ENCODE results near the gene ZNRF2. TPM values are rescaled to one million over a fixed set of nuclear protein-coding genes. Genes with fewer than 3 reads are reported as not detected.

The ZNRF2 gene
- polyA plus RNA-seq, 5 donors: 10.9 to 16.4 (median 11.8) TPM

DNA sequence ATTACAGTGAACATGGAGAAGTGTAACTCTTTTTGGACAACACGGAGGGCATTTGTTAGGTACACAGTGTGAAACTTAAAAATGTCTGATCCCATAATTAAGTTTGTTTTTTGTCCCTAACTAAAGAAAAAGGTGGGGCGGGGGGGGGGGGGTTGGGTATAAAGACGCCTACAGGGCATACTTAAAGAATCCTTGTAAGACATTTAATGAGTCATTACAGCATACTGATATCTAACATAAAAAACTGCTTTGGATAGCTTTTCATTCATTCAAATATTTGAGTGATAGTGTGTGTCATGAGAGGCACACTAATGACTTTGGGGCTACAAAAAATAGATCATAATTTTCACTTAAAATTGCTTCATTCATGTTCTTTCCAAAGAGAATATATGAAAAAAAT is 31.2 kb downstream of the ZNRF2 start:
- DNase-seq: no peak

- no peak for DNase-seq
Measured at GRCh38 chr7:30320392-30320791, 36.0 kb downstream of the ZNRF2 start.

DNA sequence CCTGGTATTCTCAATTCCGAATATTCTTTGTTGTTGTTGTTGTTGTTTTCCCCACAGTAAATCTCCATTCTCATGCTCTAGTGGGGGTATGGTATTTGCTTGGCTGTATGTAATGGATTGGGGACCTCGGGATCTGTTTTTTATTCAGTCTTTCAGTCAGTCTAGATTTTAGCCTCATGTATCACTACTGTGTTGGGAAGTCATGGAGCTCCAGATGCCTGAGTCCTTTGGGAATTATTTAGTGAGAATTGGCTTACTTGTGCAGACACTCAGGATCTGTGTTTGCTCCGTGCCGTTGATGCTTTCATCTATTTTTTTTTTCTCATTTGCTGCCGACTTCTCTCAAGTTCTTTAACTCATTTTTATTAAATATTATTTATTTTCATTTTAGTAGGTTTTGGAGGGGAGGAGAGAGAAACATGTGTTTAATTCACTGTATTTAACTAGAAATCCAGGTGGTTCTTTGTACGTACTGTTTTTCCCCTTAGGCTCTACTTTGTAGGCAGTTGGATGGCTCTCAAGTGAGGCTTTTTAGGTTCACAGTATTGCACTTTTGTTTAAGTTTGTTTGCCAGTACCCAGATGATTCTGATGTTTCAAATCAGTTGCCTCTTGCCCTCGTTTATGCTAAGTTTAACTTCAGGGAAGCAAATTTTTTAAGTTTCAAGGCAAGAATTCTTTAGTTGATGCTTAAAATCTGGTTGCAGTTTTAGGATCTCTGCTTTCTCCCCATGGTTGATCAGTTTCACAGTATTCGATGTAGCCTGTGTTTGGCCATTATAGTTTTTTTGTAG is 36.9 kb downstream of the ZNRF2 start:
- DNase-seq: no peak

GRCh38 chr7:30321882-30322192 is 37.4 kb downstream of the ZNRF2 start:
- no peak for DNase-seq

GRCh38 chr7:30322271-30323005 is 38.0 kb downstream of the ZNRF2 start:
- DNase-seq: no peak

- no peak for DNase-seq
Measured at GRCh38 chr7:30323006-30323355, 38.6 kb downstream of the ZNRF2 start.

DNA sequence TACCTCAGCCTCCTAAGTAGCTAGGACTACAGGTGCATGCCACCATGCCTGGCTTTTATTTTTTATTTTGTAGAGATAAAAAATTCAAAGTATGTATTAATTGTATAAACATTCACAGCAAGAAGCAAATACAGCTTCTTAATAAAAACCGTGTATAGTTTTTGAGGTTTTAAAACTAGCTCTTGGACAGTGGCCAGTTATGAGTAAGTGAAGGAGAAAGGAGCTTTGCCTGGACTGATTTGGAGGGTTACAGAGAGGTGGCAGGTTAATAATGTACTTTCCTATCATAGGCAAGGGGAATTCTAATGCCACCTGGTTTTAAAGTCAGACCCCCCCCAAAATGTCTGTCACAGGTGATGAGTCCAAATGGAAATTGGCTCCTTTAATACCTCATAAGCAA is 43.4 kb downstream of the ZNRF2 start:
- DNase-seq: no peak

DNA sequence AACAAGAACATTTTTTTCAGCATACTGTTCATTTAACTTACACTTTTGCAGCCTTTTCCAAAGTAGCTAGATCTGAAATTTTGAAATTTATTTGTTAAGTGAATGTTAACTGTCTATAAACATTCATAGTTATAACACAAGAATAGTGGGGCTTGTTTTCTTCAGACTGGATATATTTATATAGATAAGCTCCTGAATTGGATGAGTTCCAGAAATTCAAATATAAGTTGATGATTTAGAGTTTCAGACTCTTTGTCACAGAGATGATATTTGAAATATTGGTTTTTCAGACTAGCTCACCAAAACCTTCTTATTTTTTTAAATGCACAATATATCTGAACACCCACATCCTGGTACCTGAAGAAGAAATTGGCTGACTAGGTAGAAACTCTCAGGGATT is 44.0 kb downstream of the ZNRF2 start:
- no peak for DNase-seq

- no peak for DNase-seq
Measured at GRCh38 chr7:30329716-30330115, 45.3 kb downstream of the ZNRF2 start.

GRCh38 chr7:30330134-30331111 is 46.0 kb downstream of the ZNRF2 start:
- no peak for DNase-seq

DNA sequence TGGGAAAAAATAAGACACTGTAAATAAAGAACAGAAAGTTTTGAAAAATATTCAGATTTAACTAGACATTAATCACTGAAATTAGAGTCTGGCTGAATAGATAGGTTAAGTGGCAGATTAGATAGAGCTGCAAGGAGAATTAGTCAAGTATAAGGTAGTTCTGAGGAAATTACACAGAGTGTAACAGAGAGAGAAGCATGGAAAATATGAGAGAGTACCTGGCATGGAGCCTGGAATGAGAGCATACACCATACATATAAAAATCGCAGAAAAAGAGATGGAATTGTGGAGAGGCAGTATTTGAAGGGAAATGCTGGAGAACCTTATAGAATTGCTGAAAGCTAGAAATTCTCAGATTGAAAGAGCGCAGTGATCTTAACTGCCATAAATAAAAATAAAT is 46.9 kb downstream of the ZNRF2 start:
- no peak for DNase-seq

- no peak for DNase-seq
Measured at GRCh38 chr7:30332549-30332948, 48.2 kb downstream of the ZNRF2 start.

DNA sequence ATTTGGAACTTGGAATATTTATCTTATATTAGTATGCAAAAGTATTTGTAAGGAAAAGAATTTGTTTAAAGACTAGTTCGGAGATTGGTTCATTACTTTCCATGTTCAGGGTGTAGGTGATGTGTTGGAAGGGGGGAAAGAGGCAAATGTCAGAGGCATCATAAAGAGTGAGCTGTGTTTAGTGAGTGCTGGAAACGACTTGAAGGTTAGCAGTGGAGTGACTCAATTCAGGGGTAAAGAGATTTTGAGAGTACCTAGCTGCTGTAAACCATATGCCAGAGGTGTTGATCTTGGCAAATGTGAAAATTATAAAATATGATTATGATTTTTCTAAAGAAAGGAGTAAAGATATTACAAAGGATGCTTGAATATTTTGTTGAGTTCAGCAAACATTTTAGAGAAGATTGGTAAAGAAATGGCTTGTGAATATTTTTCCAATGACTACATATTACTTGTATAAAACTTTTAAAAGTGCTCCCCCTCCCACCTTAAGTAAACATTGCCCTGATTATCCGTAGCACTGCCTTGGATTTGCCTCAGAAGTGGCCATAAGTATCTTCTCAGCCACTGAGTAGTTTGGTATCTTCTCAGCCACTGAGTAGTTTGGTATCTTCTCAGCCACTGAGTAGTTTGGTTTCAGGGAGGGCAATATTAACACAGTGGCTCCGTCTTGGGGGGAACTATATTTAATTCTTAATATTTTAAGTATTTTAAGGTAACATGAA is 51.5 kb downstream of the ZNRF2 start:
- no peak for DNase-seq

DNA sequence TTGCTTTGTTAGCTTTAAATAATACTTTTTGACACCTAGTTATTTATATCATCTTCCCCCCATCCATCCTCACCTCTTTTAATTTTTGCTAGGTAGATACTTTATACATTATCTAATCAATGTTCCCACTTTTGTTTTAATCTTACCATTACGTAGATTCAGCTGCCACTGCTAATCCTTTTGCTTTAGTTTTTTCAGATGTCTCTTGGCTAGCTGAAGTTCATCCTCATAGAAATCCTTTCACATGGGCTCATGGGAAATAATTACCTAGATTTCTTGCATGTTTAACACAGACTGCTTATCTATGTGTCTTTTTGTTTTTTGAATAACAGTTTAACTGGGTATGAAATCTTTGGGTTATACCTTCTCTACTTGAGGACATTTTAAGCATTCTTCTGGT is 60.1 kb downstream of the ZNRF2 start:
- no peak for DNase-seq

DNA sequence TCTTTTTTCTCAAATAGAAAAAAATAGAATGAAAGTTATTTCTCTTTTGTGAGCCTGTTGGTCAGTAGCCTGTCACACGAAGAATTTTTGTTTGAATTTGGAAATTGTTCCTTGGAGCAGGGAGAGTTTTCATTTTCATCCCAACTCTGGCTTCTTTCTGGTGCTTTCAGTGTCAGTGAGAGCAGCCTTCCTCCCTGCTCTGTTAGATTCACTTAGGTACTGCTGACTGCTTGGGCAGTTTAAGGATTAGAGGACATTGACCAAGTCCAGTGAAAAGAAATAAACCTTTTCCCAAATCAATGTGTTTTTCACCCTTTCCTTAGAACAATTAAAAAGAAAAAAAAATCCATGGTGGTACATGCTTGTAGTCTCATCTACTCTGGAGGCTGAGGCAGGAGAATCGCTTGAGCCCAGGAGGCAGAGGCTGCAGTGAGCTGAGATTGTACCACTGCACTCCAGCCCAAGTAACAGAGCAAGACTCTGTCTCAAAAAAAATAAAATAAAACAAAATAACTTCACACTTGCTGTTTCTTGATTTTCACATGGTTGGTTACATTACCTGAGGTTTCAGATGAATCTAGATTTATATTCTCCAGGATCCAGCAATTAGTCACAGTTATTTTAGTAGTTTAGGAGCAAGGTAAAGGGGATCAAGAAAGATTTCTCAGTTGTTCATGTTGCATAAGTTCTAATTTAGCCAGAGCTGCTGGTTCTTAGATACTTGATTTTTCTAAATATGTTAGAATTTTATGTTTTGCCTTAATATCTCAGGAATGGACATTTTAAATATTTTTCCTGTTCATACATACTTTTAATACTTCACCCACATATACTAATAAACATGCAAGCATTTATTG is 63.1 kb downstream of the ZNRF2 start:
- no peak for DNase-seq

GRCh38 chr7:30348083-30348560 is 63.7 kb downstream of the ZNRF2 start:
- DNase-seq: no peak

DNA sequence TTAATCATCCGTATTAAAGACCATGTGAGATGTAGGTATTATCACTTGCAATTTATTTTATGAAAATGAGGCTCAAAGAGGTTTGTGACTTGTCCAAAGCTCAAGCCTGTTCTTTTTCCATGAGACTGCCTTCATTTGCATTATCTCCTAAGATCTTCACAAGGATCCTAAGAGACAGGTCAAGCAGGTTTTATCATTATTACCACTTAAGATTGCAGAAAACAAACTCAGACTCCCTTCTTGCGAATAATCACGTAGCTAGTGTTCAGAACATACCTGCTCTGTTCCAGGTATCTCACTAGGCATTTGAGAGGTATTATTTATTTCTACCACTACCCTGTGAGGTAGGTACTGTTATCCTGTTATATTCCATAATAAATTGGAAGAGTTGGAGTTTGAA is 64.8 kb downstream of the ZNRF2 start:
- DNase-seq: no peak

- no peak for DNase-seq
Measured at GRCh38 chr7:30349816-30350215, 65.4 kb downstream of the ZNRF2 start.

DNA sequence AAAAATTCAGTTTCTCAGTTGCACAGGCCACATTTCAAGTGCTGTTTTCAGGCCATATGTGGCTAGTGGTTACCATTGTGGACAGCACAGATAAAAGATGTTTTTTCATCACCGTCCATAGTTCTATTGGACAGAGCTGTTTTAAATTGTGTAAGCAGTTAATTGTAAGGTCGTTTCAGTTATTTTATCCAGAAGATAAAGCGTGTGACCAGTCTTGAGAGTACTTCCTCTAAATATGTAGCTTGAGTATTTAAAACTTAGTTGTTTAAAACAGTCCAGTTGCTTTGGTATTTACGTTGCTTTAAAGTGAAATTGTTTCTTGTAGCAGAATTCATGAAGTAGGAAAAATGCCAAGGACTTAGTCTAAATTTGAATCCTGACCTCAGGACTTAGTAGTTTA is 66.9 kb downstream of the ZNRF2 start:
- no peak for DNase-seq

DNA sequence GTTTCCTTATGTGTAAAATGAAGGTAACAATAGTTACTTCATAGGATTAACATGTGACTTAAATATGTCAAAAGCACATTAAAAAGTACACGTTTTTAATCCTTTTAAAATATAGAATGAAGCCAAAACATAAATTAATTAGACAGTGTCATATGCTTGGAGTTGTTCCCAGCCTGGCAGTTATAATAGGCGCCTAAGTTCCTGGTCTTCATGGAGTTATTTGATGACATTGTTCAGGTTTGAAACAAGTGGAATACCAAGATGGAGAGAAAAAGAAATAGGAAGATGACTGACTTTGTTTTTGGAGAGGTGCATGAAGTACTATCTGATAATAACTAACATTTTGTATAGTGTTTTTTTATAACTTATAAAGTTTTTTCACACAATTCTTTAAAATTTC is 67.3 kb downstream of the ZNRF2 start:
- no peak for DNase-seq

GRCh38 chr7:30352169-30352568 is 67.8 kb downstream of the ZNRF2 start:
- DNase-seq: no peak

Data from right lung (tissue), 5 donors.